ENCODE data around the gene PPP6C.

Gene PPP6C

GRCh38 chr9:125134976-125135375 is 54.6 kb downstream of the PPP6C start:
- no peak for DNase-seq
- POLR2A ChIA-PET = no interaction called here
- H3K27ac ChIP-seq (ENCODE audit: insufficient read depth in 1 of 2, low read depth in 1 of 2, low read length in 2 of 2, poor library complexity in 1 of 2, severe bottlenecking in 2 of 2) = no peak overlapping the region
- H3K4me1 ChIP-seq (ENCODE audit: control extremely low read depth in 1 of 4, control insufficient read depth in 4 of 4, insufficient read depth in 4 of 4, low read length in 3 of 4) = peaks cover 0 to 3% (median 0%) of the 10 kb centered on the region in 4 experiments
- H3K9me3 ChIP-seq (ENCODE audit: control extremely low read depth in 1 of 5, control insufficient read depth in 4 of 5, insufficient read depth in 2 of 5, low read depth in 1 of 5, low read length in 4 of 5) = peaks cover 0 to 4% (median 0%) of the 10 kb centered on the region in 5 experiments
- peaks cover 0 to 14% (median 9%) of the 10 kb centered on the region in 4 experiments for H3K36me3 ChIP-seq (ENCODE audit: control insufficient read depth in 4 of 4, insufficient read depth in 4 of 4, low read length in 3 of 4)
- CTCF ChIA-PET = no interaction called here
- no peak overlapping the region for H3K4me3 ChIP-seq (ENCODE audit: control insufficient read depth in 1 of 7, extremely low read depth in 1 of 7, insufficient read depth in 4 of 7, low read depth in 2 of 7, low read length in 6 of 7)
- H3K27me3 ChIP-seq (replicated peaks in 2 of 5; ENCODE audit: control insufficient read depth in 4 of 5, insufficient read depth in 5 of 5, low read length in 4 of 5) = no peaks in the 10 kb centered on the region

GRCh38 chr9:125133403-125134329 is 55.9 kb downstream of the PPP6C start:
- no peak for DNase-seq
- peaks cover 0 to 7% (median 3%) of the 10 kb centered on the region in 4 experiments for H3K36me3 ChIP-seq (ENCODE audit: control insufficient read depth in 4 of 4, insufficient read depth in 4 of 4, low read length in 3 of 4)
- H3K27me3 ChIP-seq (replicated peaks in 2 of 5; ENCODE audit: control insufficient read depth in 4 of 5, insufficient read depth in 5 of 5, low read length in 4 of 5) = no peaks in the 10 kb centered on the region
- CTCF ChIA-PET = interaction anchor here (0.6 kb wide), 1 partner anchor 266 kb away, joined by 3 read pairs; no protein-coding TSS in a partner anchor
- peaks cover 0 to 4% (median 0%) of the 10 kb centered on the region in 5 experiments for H3K9me3 ChIP-seq (ENCODE audit: control extremely low read depth in 1 of 5, control insufficient read depth in 4 of 5, insufficient read depth in 2 of 5, low read depth in 1 of 5, low read length in 4 of 5)
- H3K27ac ChIP-seq (ENCODE audit: insufficient read depth in 1 of 2, low read depth in 1 of 2, low read length in 2 of 2, poor library complexity in 1 of 2, severe bottlenecking in 2 of 2) = no peak overlapping the region
- POLR2A ChIA-PET = interaction anchor here (0.6 kb wide), 1 partner anchor 165 kb away, joined by 5 read pairs; no protein-coding TSS in a partner anchor
- H3K4me1 ChIP-seq (ENCODE audit: control extremely low read depth in 1 of 4, control insufficient read depth in 4 of 4, insufficient read depth in 4 of 4, low read length in 3 of 4) = no peaks in the 10 kb centered on the region
- WGBS (ENCODE audit: insufficient coverage) = no CpG with 5 or more reads among the region's 1 CpG
- H3K4me3 ChIP-seq (ENCODE audit: control insufficient read depth in 1 of 7, extremely low read depth in 1 of 7, insufficient read depth in 4 of 7, low read depth in 2 of 7, low read length in 6 of 7) = no peak overlapping the region

DNA sequence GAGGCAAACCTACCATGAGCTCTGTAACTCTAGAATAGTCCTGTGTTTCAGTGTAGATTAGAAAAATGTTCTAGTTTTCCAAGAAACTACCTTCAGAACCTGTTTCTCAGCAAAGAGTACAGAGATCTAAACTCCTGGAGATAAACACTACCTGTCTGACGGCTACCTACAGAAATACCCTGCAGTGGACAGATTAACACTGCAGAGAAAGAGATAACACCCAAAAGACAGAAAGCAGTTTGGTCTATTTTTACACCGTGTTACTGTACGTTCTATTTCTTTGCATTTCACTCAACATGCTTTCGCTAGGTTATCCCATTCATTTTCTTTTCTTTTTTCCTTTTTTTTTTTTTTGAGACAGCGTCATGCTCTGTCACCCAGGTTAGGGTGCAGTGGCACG is 57.8 kb downstream of the PPP6C start:
- POLR2A ChIA-PET = interaction anchor here (1.0 kb wide), 1 partner anchor 9 kb away, joined by 3 read pairs; no protein-coding TSS in a partner anchor
- Histone ChIP-seq H3K36me3 (ENCODE audit: control insufficient read depth in 4 of 4, insufficient read depth in 4 of 4, low read length in 3 of 4) (peaks cover 0 to 7% (median 3%) of the 10 kb centered on the region in 4 experiments), H3K4me3 (ENCODE audit: control insufficient read depth in 1 of 7, extremely low read depth in 1 of 7, insufficient read depth in 4 of 7, low read depth in 2 of 7, low read length in 6 of 7) (no peak overlapping the region), H3K27ac (ENCODE audit: insufficient read depth in 1 of 2, low read depth in 1 of 2, low read length in 2 of 2, poor library complexity in 1 of 2, severe bottlenecking in 2 of 2) (peak overlapping the region in 1 of 2 experiments; percentile 54), H3K27me3 (replicated peaks in 2 of 5; ENCODE audit: control insufficient read depth in 4 of 5, insufficient read depth in 5 of 5, low read length in 4 of 5) (no peaks in the 10 kb centered on the region), H3K9me3 (ENCODE audit: control extremely low read depth in 1 of 5, control insufficient read depth in 4 of 5, insufficient read depth in 2 of 5, low read depth in 1 of 5, low read length in 4 of 5) (peaks cover 0 to 4% (median 0%) of the 10 kb centered on the region in 5 experiments), H3K4me1 (ENCODE audit: control extremely low read depth in 1 of 4, control insufficient read depth in 4 of 4, insufficient read depth in 4 of 4, low read length in 3 of 4) (peaks cover 0 to 14% (median 7%) of the 10 kb centered on the region in 4 experiments)
- CTCF ChIA-PET = interaction anchor here (0.7 to 1.6 kb wide), 2 partner anchors 9 to 12 kb away, joined by 4 to 5 read pairs; partner anchors contain the start of gene SCAI
- DNase-seq = no peak
- WGBS (ENCODE audit: insufficient coverage) = 94% methylated on average over 6 of the region's 6 CpGs

GRCh38 chr9:125126019-125126746 is 63.4 kb downstream of the PPP6C start:
- H3K27me3 ChIP-seq (replicated peaks in 2 of 5; ENCODE audit: control insufficient read depth in 4 of 5, insufficient read depth in 5 of 5, low read length in 4 of 5) = no peaks in the 10 kb centered on the region
- H3K4me1 ChIP-seq (ENCODE audit: control extremely low read depth in 1 of 4, control insufficient read depth in 4 of 4, insufficient read depth in 4 of 4, low read length in 3 of 4) = peaks cover 3 to 54% (median 34%) of the 10 kb centered on the region in 4 experiments
- H3K27ac ChIP-seq (ENCODE audit: insufficient read depth in 1 of 2, low read depth in 1 of 2, low read length in 2 of 2, poor library complexity in 1 of 2, severe bottlenecking in 2 of 2) = peak overlapping the region in 1 of 2 experiments; percentile 23
- POLR2A ChIA-PET = interaction anchor here (0.6 to 0.8 kb wide), 8 partner anchors 10 to 261 kb away, joined by 3 to 5 read pairs (median 4); no protein-coding TSS in a partner anchor
- peak overlapping the region in 1 of 7 experiments; percentile 20 for H3K4me3 ChIP-seq (ENCODE audit: control insufficient read depth in 1 of 7, extremely low read depth in 1 of 7, insufficient read depth in 4 of 7, low read depth in 2 of 7, low read length in 6 of 7)
- CTCF ChIA-PET = interaction anchor here (0.6 to 2.3 kb wide), 10 partner anchors 14 to 650 kb away, joined by 3 to 18 read pairs (median 4); partner anchors contain the start of gene SCAI
- H3K36me3 ChIP-seq (ENCODE audit: control insufficient read depth in 4 of 4, insufficient read depth in 4 of 4, low read length in 3 of 4) = no peaks in the 10 kb centered on the region
- peak; percentile 99 to 100 (median 99) for DNase-seq
- no peaks in the 10 kb centered on the region for H3K9me3 ChIP-seq (ENCODE audit: control extremely low read depth in 1 of 5, control insufficient read depth in 4 of 5, insufficient read depth in 2 of 5, low read depth in 1 of 5, low read length in 4 of 5)
- WGBS (ENCODE audit: insufficient coverage) = no CpG with 5 or more reads among the region's 2 CpGs

- CTCF ChIA-PET = interaction anchor here (0.6 to 2.3 kb wide), 10 partner anchors 13 to 650 kb away, joined by 3 to 18 read pairs (median 4); partner anchors contain the start of gene SCAI
- Histone ChIP-seq H3K27me3 (replicated peaks in 2 of 5; ENCODE audit: control insufficient read depth in 4 of 5, insufficient read depth in 5 of 5, low read length in 4 of 5) (no peaks in the 10 kb centered on the region), H3K4me3 (ENCODE audit: control insufficient read depth in 1 of 7, extremely low read depth in 1 of 7, insufficient read depth in 4 of 7, low read depth in 2 of 7, low read length in 6 of 7) (peak overlapping the region in 1 of 7 experiments; percentile 41), H3K27ac (ENCODE audit: insufficient read depth in 1 of 2, low read depth in 1 of 2, low read length in 2 of 2, poor library complexity in 1 of 2, severe bottlenecking in 2 of 2) (peak overlapping the region in 1 of 2 experiments; percentile 14), H3K9me3 (ENCODE audit: control extremely low read depth in 1 of 5, control insufficient read depth in 4 of 5, insufficient read depth in 2 of 5, low read depth in 1 of 5, low read length in 4 of 5) (no peaks in the 10 kb centered on the region), H3K36me3 (ENCODE audit: control insufficient read depth in 4 of 4, insufficient read depth in 4 of 4, low read length in 3 of 4) (no peaks in the 10 kb centered on the region), H3K4me1 (ENCODE audit: control extremely low read depth in 1 of 4, control insufficient read depth in 4 of 4, insufficient read depth in 4 of 4, low read length in 3 of 4) (peaks cover 6 to 60% (median 40%) of the 10 kb centered on the region in 4 experiments)
- POLR2A ChIA-PET = interaction anchor here (0.6 to 0.8 kb wide), 6 partner anchors 10 to 262 kb away, joined by 3 to 5 read pairs (median 4); no protein-coding TSS in a partner anchor
- no CpG with 5 or more reads among the region's 7 CpGs for WGBS (ENCODE audit: insufficient coverage)
- no peak for DNase-seq
These were observed 64.1 kb downstream of the PPP6C start for GRCh38 chr9:125125523-125125922.

DNA sequence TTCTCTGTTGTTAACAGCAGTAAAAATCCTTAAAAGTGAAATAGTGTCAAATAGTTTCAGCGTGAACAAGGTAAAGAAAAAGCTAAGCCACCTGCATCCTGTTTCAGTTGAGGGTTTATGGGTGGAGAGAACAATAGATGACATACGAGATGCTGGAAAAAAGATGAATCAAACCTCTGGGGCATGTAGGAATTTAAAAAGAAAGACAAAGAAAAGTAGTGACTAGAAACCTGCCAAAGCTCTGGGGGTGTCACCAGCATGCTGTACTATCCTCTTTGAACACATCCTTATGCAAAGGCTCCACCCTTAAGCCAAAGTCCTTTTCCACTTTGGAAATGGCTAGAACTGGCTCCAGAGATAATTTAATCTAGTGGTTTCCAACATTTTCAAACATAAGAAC is 68.5 kb downstream of the PPP6C start:
- DNase-seq = peak; percentile 39 to 92 (median 86)
- 0% methylated on average over 1 of the region's 2 CpGs for WGBS (ENCODE audit: insufficient coverage)
- H3K27me3 ChIP-seq (replicated peaks in 2 of 5; ENCODE audit: control insufficient read depth in 4 of 5, insufficient read depth in 5 of 5, low read length in 4 of 5) = no peaks in the 10 kb centered on the region
- H3K4me1 ChIP-seq (ENCODE audit: control extremely low read depth in 1 of 4, control insufficient read depth in 4 of 4, insufficient read depth in 4 of 4, low read length in 3 of 4) = peaks cover 6 to 61% (median 33%) of the 10 kb centered on the region in 4 experiments
- no peaks in the 10 kb centered on the region for H3K9me3 ChIP-seq (ENCODE audit: control extremely low read depth in 1 of 5, control insufficient read depth in 4 of 5, insufficient read depth in 2 of 5, low read depth in 1 of 5, low read length in 4 of 5)
- ChIA-PET CTCF (interaction anchor here (1.9 to 2.1 kb wide), 2 partner anchors 9 to 22 kb away, joined by 5 to 9 read pairs; partner anchors contain the start of gene SCAI), POLR2A (interaction anchor here (1.0 kb wide), 1 partner anchor 17 kb away, joined by 3 read pairs; no protein-coding TSS in a partner anchor)
- H3K4me3 ChIP-seq (ENCODE audit: control insufficient read depth in 1 of 7, extremely low read depth in 1 of 7, insufficient read depth in 4 of 7, low read depth in 2 of 7, low read length in 6 of 7) = peak overlapping the region in 1 of 7 experiments; percentile 42
- peak overlapping the region; percentile 78 to 82 for H3K27ac ChIP-seq (ENCODE audit: insufficient read depth in 1 of 2, low read depth in 1 of 2, low read length in 2 of 2, poor library complexity in 1 of 2, severe bottlenecking in 2 of 2)
- no peaks in the 10 kb centered on the region for H3K36me3 ChIP-seq (ENCODE audit: control insufficient read depth in 4 of 4, insufficient read depth in 4 of 4, low read length in 3 of 4)

Measured in common myeloid progenitor, CD34-positive (primary cell).